Body of pancreas (tissue), 4 donors: ENCODE measurements around the gene GOLPH3. TPM values are rescaled to one million over a fixed set of nuclear protein-coding genes. Genes with fewer than 3 reads are reported as not detected.

Source experiments
- ATAC-seq: fragments of 150-250 bp; one replicate; pipeline ENCODE4 v1.9.1; 2016
- DNase-seq, 4 donors: peaks; one replicate each; pipeline ENCODE4 v3.0.0-alpha.2; 2019
- H3K27ac ChIP-seq, 4 donors: fragments of 200-600 bp; sonication (generic); 1 replicate in 3 of 4; 2 replicates in 1 of 4; pipeline versions ENCODE4 v1.5.1 to v1.6.1; 2016 to 2019; ENCODE audit warnings: mild to moderate bottlenecking in 1 of 4, mixed read lengths in 1 of 4, moderate library complexity in 1 of 4
- H3K27me3 ChIP-seq, 2 donors: fragments of 200-600 bp; sonication (generic); one replicate each; pipeline ENCODE4 v1.6.0; 2016; ENCODE audit warnings: mild to moderate bottlenecking in 1 of 2
- H3K36me3 ChIP-seq, 2 donors: fragments of 200-600 bp; sonication (generic); replicated peaks in 1 of 2; 2 replicates each; pipeline ENCODE4 v1.5.1; 2016; ENCODE audit warnings: low read depth in 2 of 2; ENCODE audit not compliant: insufficient read depth in 1 of 2
- H3K4me1 ChIP-seq: fragments of 200-600 bp; sonication (generic); one replicate; pipeline ENCODE4 v1.6.0; 2016
- H3K4me3 ChIP-seq, 2 donors: fragments of 200-600 bp; sonication (generic); 1 replicate in 1 of 2; 2 replicates in 1 of 2; pipeline ENCODE4 v1.5.1; 2016 to 2019
- H3K9me3 ChIP-seq, 3 donors: fragments of 200-600 bp; sonication (generic); 1 replicate in 2 of 3; 2 replicates in 1 of 3; pipeline ENCODE4 v1.5.1; 2016
- CTCF ChIP-seq, 7 experiments: fragments of 450-650 bp in 4 of 7; fragments of 200-600 bp in 3 of 7; sonication (generic) in 3 of 7; IDR thresholded peaks; one replicate each; pipeline ENCODE4 v1.5.1; 2016 to 2019; ENCODE audit warnings: antibody characterized with exemption in 7 of 7
- POLR2A ChIP-seq, 3 donors: fragments of 450-650 bp; IDR thresholded peaks; one replicate each; pipeline ENCODE4 v1.6.1; 2016; ENCODE audit warnings: antibody characterized with exemption in 3 of 3, mild to moderate bottlenecking in 2 of 3
- WGBS, 2 donors: methylation state at CpG; one replicate each; pipeline ENCODE4 v1.1.5; 2017; 5-methylcytosine and 5-hydroxymethylcytosine counted together
- intact Hi-C: fragments of 100-400 bp; cut with DNase I; formaldehyde crosslinking; loops from one replicate; pipeline ENCODE4 v1.15.1; 2023
- total RNA-seq, 2 donors: library from RNA; depleted of rRNA; stranded (reverse); fragments of >200 nt; gene quantifications; one replicate each; pipeline ENCODE4 v1.1.0, GENCODE V29; 2016

Gene GOLPH3
- total RNA-seq, 2 donors from 2014 or later, result 74.2 to 78.4 TPM

GRCh38 chr5:32147959-32148358 is 26.2 kb downstream of the GOLPH3 start:
- 72 to 87% methylated on average over 4 of the region's 4 CpGs for WGBS, 2 donors
- ATAC-seq (no peak), DNase-seq (no peak)
- TF ChIP-seq CTCF (IDR thresholded peaks at IDR 0.05) (no peak), POLR2A (IDR thresholded peaks at IDR 0.05) (no peak)
- Histone ChIP-seq H3K27me3 (no peaks in the 10 kb centered on the region), H3K36me3 (no peaks in the 10 kb centered on the region), H3K9me3 (no peaks in the 10 kb centered on the region), H3K27ac (no peak overlapping the region), H3K4me1 (peaks cover 77% of the 10 kb centered on the region), H3K4me3 (no peak overlapping the region)
- intact Hi-C loops, result no loop called here

- intact Hi-C loops, result no loop called here
- Histone ChIP-seq H3K27ac (no peak overlapping the region), H3K9me3 (no peaks in the 10 kb centered on the region), H3K4me1 (peaks cover 70% of the 10 kb centered on the region), H3K36me3 (no peaks in the 10 kb centered on the region), H3K4me3 (no peak overlapping the region), H3K27me3 (no peaks in the 10 kb centered on the region)
- no peak for DNase-seq
- TF ChIP-seq POLR2A (IDR thresholded peaks at IDR 0.05) (no peak), CTCF (IDR thresholded peaks at IDR 0.05) (no peak)
- 47% methylated on average over 3 of the region's 3 CpGs for WGBS, 2 donors
- no peak for ATAC-seq
These were observed 26.9 kb downstream of the GOLPH3 start for GRCh38 chr5:32147236-32147635.

- TF ChIP-seq CTCF (IDR thresholded peaks at IDR 0.05) (no peak), POLR2A (IDR thresholded peaks at IDR 0.05) (no peak)
- Histone ChIP-seq H3K4me1 (peaks cover 65% of the 10 kb centered on the region), H3K4me3 (no peak overlapping the region), H3K27ac (no peak overlapping the region), H3K9me3 (no peaks in the 10 kb centered on the region), H3K36me3 (no peaks in the 10 kb centered on the region), H3K27me3 (no peaks in the 10 kb centered on the region)
- intact Hi-C loops, result no loop called here
- no peak for DNase-seq
- 56 to 59% methylated on average over 2 of the region's 2 CpGs for WGBS, 2 donors
- no peak for ATAC-seq
These were observed 28.7 kb downstream of the GOLPH3 start for GRCh38 chr5:32145378-32145777.

GRCh38 chr5:32144378-32145207 is 29.5 kb downstream of the GOLPH3 start:
- Histone ChIP-seq H3K36me3 (no peaks in the 10 kb centered on the region), H3K27ac (peak overlapping the region in 1 of 4 donors; percentile 1), H3K4me1 (peaks cover 59% of the 10 kb centered on the region), H3K4me3 (no peak overlapping the region), H3K27me3 (no peaks in the 10 kb centered on the region), H3K9me3 (no peaks in the 10 kb centered on the region)
- intact Hi-C loops, result no loop called here
- 79 to 84% methylated on average over 5 of the region's 5 CpGs for WGBS, 2 donors
- TF ChIP-seq POLR2A (IDR thresholded peaks at IDR 0.05) (no peak), CTCF (IDR thresholded peaks at IDR 0.05) (no peak)
- DNase-seq, result peak in 3 of 4 donors; percentile 23 to 53 (median 43)
- ATAC-seq, result no peak
